ENCODE data around the gene STAT5A.
A peak's percentile ranks its signal among the peaks of the same experiment; 100 is the strongest.
"Not testable (repeated sequence)": the region's sequence is repeated elsewhere in the genome, so short reads cannot be mapped to it uniquely, and the experiment has no call there.

STAT5A gene

DNA sequence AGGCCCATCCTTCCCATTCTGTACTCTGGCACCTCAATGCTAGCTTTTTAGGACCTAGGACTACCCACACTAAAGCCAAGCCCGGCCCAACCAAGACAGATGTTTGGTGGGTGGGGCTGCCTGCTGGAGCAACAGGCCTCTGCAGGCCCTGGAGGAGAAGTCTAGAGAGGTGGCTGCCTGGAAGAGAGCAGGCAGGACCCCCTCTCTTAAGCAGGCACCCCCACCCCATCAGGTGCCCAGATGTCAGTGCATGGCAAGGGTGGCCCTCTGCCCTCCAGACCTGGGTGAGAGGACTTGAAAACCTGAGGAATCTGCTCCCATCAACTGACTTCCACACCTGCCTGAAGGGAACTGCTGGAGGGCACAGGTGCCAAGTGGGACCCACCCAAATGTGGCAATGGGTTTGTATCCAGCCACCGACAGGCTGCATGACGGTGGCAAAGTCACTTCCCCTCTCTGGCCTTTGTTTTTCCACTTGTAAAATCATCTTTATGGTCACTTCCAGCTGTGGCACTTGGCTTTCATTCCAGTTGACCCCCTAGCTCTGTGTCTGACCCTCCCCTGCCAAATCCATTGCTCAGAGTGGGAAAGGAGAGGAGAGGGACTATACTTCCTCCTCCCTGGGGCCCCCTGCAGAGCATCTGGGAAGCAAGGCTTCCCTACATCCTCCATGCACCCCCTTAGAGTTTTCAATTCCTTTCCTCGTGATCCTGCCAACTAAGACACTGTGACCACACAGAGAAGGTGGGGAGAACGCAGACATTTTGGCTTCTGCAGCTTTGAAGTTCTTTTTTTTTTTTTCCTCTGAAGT, 1.7 kb upstream of the STAT5A start:
- peak in 1 of 2 experiments; percentile 52 for DNase-seq

DNA sequence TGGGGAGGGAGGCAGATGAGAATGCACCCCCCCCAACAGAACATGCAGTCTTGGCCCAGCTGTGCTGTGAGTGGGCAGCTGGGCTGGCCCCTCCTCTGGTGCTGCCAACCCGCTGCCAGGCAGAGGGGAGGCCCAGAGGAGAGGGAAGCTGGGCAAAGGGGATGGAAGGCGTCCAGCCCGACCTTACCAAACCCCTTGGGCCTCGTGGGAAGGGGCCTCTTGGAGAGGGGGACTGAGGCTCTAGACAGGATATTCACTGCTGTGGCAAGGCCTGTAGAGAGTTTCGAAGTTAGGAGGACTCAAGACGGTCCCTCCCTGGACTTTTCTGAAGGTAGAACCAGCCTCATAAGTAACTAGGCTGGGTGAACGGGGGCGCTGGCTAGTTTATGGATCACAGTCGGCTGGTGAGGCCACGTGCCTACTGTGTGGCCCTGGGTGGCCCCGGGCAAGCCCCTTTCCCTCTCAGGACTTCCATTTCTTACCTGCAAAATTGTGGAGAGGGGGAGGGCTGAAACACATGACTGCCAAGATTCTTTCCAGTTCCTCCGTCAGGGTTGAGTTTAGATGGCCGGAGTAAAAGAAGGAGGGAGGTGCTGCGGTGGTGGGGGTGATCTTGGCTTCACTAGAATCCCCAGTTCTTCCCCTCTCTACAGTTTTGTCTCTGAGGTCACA, 857 bp upstream of the STAT5A start:
- peak; percentile 58 to 69 for DNase-seq

DNA sequence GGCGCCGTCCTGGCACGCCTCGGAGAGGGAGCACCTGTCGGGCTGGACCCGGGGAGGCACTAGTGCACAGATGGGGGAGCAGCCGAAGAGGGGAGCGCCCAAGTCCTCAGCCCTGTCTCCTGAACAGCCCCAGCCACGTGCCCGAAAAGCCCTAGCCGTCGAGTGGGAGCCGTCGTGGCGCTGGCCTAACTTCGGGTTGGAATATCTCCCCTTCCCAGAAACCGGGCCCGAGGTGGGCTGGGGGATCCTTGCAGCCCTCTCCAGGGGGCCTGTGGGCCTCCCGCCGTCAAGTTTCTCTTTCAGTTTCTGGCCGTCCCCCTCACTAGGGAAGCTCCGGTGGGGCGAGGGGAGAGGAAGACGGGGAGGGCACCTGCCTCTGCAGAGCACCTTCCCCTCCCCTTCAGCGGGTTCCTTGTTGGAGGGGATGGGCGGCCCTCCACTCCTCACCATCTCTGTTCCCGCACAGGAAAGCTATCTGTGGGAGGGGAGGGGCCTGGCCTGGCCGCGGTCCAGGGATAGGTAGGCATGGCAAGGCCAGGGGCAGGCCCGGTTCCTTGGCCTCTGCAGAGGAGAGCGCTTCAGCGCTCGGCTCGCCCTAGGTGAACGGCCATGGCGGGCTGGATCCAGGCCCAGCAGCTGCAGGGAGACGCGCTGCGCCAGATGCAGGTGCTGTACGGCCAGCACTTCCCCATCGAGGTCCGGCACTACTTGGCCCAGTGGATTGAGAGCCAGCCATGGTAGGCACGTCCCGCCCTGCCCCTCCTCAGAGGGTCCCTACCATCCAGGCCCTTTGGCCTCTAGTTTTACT, 709 bp downstream of the STAT5A start:
- DNase-seq = peak in 1 of 2 experiments; percentile 54

- DNase-seq = peak; percentile 58 to 60
Observed at GRCh38 chr17:42289611-42290181, 1.4 kb downstream of the STAT5A start.

DNA sequence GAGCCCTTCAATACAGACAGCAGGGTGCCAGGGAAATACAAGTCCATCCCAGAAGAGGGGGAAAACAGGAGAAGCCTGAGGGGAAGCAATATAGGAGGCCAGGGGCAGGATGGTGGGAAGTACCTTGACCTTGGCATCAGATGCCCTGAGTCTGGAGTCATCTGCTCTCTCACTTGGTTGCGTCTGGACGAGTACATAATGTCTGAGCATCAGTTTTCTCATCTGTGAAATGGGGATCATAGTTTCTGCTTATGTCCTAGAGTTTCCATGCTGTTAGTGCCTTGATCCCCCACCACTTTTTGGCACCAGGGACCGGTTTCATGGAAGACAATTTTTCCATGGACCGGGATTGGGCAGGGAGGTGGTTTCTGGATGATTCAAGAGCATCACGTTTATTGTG, 2.3 kb downstream of the STAT5A start:
- DNase-seq = no peak

GRCh38 chr17:42291129-42291528, 2.8 kb downstream of the STAT5A start:
- DNase-seq = no peak

GRCh38 chr17:42294469-42295398, 6.4 kb downstream of the STAT5A start:
- DNase-seq = no peak

GRCh38 chr17:42296012-42296411, 7.7 kb downstream of the STAT5A start:
- no peak for DNase-seq

- DNase-seq = not testable (repeated sequence)
Observed at GRCh38 chr17:42297775-42298174, 9.5 kb downstream of the STAT5A start.

- not testable (repeated sequence) for DNase-seq
Observed at GRCh38 chr17:42299361-42299760, 11.1 kb downstream of the STAT5A start.

DNA sequence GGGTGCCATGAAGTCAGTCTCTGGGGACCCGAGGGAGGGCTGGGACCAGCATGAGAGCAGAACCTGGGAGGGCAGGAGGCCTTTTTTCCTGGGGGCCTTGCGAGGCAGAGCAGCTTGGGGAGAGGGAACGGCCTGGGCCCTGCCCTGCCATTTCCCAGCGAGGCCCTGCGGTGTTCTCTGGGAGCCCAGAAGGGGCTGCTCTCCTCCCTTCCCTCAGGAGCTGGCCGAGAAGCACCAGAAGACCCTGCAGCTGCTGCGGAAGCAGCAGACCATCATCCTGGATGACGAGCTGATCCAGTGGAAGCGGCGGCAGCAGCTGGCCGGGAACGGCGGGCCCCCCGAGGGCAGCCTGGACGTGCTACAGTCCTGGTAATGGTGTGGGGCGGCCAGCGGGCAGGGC, 11.6 kb downstream of the STAT5A start:
- DNase-seq = not testable (repeated sequence)

GRCh38 chr17:42301022-42301421, 12.7 kb downstream of the STAT5A start:
- no peak for DNase-seq

- DNase-seq = no peak
Observed at GRCh38 chr17:42303694-42304093, 15.4 kb downstream of the STAT5A start.

DNA sequence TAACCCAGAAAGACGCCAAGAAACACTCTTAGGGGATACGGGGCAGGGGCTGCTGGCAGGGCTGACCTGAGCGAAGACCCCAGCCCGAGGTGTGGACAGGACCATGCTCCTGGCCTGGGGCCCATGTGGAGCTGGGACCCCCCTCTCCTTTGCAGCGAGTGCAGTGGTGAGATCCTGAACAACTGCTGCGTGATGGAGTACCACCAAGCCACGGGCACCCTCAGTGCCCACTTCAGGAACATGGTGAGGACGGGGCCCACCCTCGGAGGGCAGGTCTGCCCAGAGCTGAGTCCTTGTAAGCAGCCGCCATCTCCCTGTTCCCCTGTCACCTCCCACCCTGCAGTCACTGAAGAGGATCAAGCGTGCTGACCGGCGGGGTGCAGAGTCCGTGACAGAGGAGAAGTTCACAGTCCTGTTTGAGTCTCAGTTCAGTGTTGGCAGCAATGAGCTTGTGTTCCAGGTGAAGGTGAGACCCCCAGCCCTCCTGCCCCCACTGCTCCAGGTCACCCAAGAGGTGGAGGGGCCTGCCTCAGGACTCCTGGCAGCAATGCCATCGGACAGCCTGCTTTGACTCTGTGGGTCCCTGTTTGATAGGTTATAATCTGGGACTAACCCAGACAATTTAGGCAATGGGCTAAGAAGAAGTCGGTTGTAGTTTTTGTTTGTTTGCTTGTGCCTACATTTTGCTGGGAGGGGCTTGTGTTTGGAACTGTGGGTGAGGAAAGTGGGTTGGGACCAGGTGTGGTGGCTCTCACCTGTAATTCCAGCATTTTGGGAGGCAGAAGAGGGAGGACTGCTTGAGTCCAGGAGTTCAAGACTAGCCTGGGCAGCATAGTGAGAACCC, 16.1 kb downstream of the STAT5A start:
- no peak for DNase-seq

DNA sequence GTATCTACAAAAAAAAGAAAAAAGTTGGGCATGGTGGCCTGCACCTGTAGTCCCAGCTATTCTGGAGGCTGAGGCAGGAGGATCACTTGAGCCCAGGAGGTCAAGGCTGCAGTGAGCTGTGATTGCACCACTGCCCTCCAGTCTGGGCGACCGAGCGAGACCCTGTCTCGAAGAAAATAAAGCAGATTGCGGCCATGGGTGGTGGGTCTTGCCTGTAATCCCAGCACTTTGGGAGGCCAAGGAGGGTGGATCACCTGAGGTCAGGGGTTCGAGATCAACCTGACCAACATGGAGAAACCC, 16.7 kb downstream of the STAT5A start:
- not testable (repeated sequence) for DNase-seq

DNA sequence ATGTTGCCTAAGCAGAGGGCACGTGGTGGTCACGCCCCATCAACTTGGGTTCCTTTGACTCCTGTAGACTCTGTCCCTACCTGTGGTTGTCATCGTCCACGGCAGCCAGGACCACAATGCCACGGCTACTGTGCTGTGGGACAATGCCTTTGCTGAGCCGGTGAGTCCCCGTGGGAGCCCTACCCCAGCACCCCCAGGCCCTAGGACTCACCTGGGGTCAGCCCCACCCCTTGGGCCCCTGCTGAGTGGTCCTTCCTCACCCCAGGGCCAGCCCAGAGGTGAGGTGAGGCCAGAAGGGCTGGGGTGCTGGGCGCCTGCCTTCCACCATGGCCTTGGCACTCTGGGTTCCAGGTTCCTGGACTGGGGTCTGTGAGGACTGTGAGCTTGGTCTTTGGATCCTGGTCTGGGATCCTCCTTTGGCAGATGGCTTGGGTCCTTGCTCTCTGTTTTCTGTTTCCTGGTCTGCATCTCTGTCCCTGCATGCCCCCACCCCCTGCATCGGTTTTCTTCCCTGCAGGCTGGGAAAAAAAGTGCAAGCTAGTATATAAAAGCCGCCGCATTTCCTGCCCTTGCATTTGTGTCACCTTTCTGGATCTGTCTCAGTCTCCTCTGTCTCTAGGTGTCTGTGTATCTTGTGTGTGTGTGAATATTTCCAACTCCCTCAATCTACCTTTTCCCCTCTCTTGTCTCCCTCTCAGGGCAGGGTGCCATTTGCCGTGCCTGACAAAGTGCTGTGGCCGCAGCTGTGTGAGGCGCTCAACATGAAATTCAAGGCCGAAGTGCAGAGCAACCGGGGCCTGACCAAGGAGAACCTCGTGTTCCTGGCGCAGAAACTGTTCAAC, 17.5 kb downstream of the STAT5A start:
- DNase-seq = no peak

DNA sequence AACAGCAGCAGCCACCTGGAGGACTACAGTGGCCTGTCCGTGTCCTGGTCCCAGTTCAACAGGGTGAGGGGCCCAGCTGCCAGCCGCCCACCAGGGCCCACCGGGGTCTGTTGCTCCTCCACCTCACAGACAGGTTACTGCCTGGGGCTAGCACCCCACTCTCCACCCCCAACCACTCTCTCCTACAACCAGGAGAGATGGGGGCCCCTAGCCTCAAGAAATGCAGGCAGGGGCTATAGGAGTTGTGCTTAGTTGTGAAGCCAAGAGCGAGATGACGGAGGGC, 18.0 kb downstream of the STAT5A start:
- DNase-seq = no peak

- DNase-seq = no peak
Observed at GRCh38 chr17:42307362-42307927, 19.1 kb downstream of the STAT5A start.

DNA sequence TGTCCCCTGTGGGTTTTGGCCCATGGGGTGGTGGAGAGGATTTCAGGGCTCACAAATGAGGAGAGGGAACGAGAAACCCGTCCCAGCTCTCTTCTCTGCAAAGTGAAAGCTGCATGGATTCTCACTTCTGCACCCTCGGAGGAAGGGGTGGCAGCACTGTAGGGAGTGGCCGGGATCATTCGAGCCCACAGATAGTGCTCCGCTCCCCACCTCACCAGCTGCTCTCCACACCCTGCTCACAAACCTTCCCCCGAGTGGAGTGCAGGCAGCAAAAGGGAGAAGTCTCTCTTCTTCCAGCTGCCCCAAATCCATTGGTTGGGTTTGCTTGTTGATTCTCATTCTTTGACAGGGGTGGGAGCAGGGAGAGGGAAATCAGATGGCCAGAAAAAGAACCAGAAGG, 20.1 kb downstream of the STAT5A start:
- DNase-seq = no peak

GRCh38 chr17:42309142-42309541, 20.8 kb downstream of the STAT5A start:
- no peak for DNase-seq
